K562 (cell line): ENCODE measurements around the gene NYAP1. TPM values are rescaled to one million over a fixed set of nuclear protein-coding genes. Genes with fewer than 3 reads are reported as not detected.

Source experiments
- CLOCK ChIP-seq: fragments of 250-450 bp; sonication (Bioruptor Pico); IDR thresholded peaks from 2 replicates; pipeline ENCODE4 v1.4.0; 2020; ENCODE audit warnings: mild to moderate bottlenecking, moderate library complexity, borderline replicate concordance
- EP400 ChIP-seq: fragments of 450-650 bp; IDR thresholded peaks from 2 replicates; pipeline ENCODE4 v1.6.1; 2017; ENCODE audit warnings: antibody characterized with exemption, mild to moderate bottlenecking, moderate library complexity
- FIP1L1 ChIP-seq: fragments of 200-400 bp; formaldehyde crosslinking; IDR thresholded peaks from 2 replicates; pipeline ENCODE4 v1.6.1; 2018; ENCODE audit warnings: mild to moderate bottlenecking, low read depth, low read length; ENCODE audit not compliant: poor library complexity, severe bottlenecking
- KAT8 ChIP-seq: fragments of 450-650 bp; IDR thresholded peaks from 2 replicates; pipeline ENCODE4 v1.6.1; 2016; ENCODE audit warnings: low read depth, mild to moderate bottlenecking
- RBM14 ChIP-seq: fragments of 200-400 bp; formaldehyde crosslinking; IDR thresholded peaks from 2 replicates; pipeline ENCODE4 v1.6.1; 2018; ENCODE audit warnings: low read depth, mild to moderate bottlenecking, low read length, moderate library complexity, borderline replicate concordance; ENCODE audit not compliant: insufficient read depth
- SP1 ChIP-seq: sonication (generic); formaldehyde crosslinking; IDR thresholded peaks from 2 replicates; pipeline ENCODE4 v1.8.1; 2022; ENCODE audit warnings: mild to moderate bottlenecking, missing genetic modification reagents
- ZBTB40 ChIP-seq, 2 experiments: fragments of 450-650 bp in 1 of 2; sonication (generic) in 1 of 2; formaldehyde crosslinking in 1 of 2; IDR thresholded peaks; 2 replicates each; pipeline versions ENCODE4 v1.7.1 to v1.9.0; 2016 to 2022; ENCODE audit warnings: inconsistent platforms in 1 of 2, mild to moderate bottlenecking in 1 of 2, missing genetic modification reagents in 1 of 2
- ZNF398 ChIP-seq: fragments of 250-450 bp; sonication (Bioruptor Pico); IDR thresholded peaks from 2 replicates; pipeline ENCODE4 v1.8.0; 2021; ENCODE audit warnings: moderate library complexity, mild to moderate bottlenecking, inconsistent platforms
- polyA plus RNA-seq, 8 experiments: library from polyadenylated mRNA; depleted of rRNA in 4 of 8; stranded (reverse) in 5 of 8; unstranded in 3 of 8; fragments of >200 nt; fragmentation: Nextera tagmentation in 2 of 8; fragmentation: Illumina TruSeq in 1 of 8; extraction: Ambion mirVana in 2 of 8; extraction: Trizol in 1 of 8; gene quantifications; 2 replicates each; pipeline versions ENCODE4 v1.2.1 to v1.2.3, GENCODE V29; 2011 to 2014; ENCODE audit warnings: inconsistent platforms in 1 of 8, missing spikeins in 1 of 8
- total RNA-seq, 7 experiments: library from RNA; depleted of rRNA in 6 of 7; stranded (reverse); fragments of >200 nt in 6 of 7; fragmentation: Illumina TruSeq in 2 of 7; extraction: Trizol in 2 of 7; gene quantifications; 2 replicates each; pipeline versions ENCODE4 v1.2.1 to v1.2.3, GENCODE V29; 2011 to 2021; ENCODE audit warnings: low replicate concordance in 1 of 7

Gene NYAP1
- total and polyA plus RNA-seq, 9 of the 15 experiments (the other 6 are each of a cell fraction or from before 2014, with no cell fraction given), result 0.11 to 0.88 (median 0.22) TPM; not detected in 2

DNA sequence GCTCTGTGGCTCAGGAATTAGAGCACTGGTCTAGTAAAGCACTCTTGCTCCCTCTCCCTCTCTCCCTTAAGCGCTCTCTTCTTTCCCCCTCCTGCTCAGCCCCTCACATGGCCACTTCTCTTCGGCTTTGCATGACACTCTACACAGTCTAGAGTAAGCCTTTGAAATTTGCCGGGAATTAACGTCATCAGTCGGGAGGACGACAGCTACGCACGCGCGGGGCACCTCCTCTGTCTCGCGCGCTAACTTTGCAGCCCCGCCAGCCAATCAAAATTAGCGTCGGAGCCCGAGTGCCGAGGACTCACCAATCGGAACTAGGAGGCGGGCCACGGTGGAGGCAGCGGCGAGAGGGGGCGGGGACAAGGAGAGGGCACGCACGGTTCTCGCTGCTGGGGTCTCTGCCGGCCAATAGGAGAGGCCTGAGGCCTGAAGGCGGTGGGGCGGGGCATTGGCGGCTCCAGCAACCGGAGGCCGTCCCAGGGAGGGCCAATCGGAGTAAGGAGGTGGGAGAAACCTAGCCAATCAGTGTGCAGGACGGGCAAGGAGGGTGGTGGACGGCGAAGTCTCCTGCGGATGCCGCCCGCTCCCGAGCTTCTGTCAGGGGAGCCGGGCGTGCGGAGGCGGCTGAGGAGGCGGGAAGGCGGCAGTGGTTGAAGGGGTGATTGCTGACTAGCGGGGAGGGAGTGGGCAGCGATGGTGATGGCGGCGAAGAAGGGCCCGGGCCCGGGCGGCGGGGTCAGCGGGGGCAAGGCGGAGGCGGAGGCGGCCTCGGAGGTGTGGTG is 55.1 kb downstream of the NYAP1 start, which contains the start of gene AGFG2 (continued):
- no peak; the same call in 1 of the 2 replicates for TF ChIP-seq ZBTB40 (IDR thresholded peaks at IDR 0.05)
- TF ChIP-seq ZBTB40 (CRISPR knock-in tag; IDR thresholded peaks at IDR 0.05), result no peak
- TF ChIP-seq KAT8, result no peak
- no peak for TF ChIP-seq ZNF398 (CRISPR knock-in tag)
- peak; percentile 93 for TF ChIP-seq EP400
- peak; percentile 94 for TF ChIP-seq SP1 (CRISPR knock-in tag)
- no peak for TF ChIP-seq CLOCK (CRISPR knock-in tag)
- TF ChIP-seq FIP1L1, result peak; percentile 83
- no peak for TF ChIP-seq RBM14
